ENCODE measurements around the gene HNRNPA3. TPM values are rescaled to one million over a fixed set of nuclear protein-coding genes. Genes with fewer than 3 reads are reported as not detected.
"Not testable (repeated sequence)": the region's sequence is repeated elsewhere in the genome, so short reads cannot be mapped to it uniquely, and the experiment has no call there.

Gene HNRNPA3
- total RNA-seq, 4 donors from 2014 or later = 37.8 to 99.9 (median 43.8) TPM

- Histone ChIP-seq H3K27me3 (no peaks in the 10 kb centered on the region), H3K27ac (peak overlapping the region; percentile 92), H3K36me3 (no peaks in the 10 kb centered on the region), H3K9me3 (no peaks in the 10 kb centered on the region), H3K4me1 (peaks cover 96% of the 10 kb centered on the region), H3K4me3 (peak overlapping the region; percentile 24)
- 75% methylated on average over 3 of the region's 3 CpGs for WGBS
- TF ChIP-seq EP300 (IDR thresholded peaks at IDR 0.05) = no peak
- TF ChIP-seq CTCF (IDR thresholded peaks at IDR 0.05) = no peak
- TF ChIP-seq POLR2AphosphoS5 (IDR thresholded peaks at IDR 0.05) = no peak
- no peak for TF ChIP-seq POLR2A (IDR thresholded peaks at IDR 0.05)
- DNase-seq (ENCODE audit: low spot score in 2 of 2) = no peak
Observed at GRCh38 chr2:177243073-177243472, 30.5 kb downstream of the HNRNPA3 start.

- Histone ChIP-seq H3K9me3 (no peaks in the 10 kb centered on the region), H3K27me3 (no peaks in the 10 kb centered on the region), H3K27ac (peak overlapping the region; percentile 92), H3K4me3 (no peak overlapping the region), H3K36me3 (peaks cover 1% of the 10 kb centered on the region), H3K4me1 (peaks cover 95% of the 10 kb centered on the region)
- no peak for DNase-seq (ENCODE audit: low spot score in 2 of 2)
- TF ChIP-seq CTCF (IDR thresholded peaks at IDR 0.05) (no peak), EP300 (IDR thresholded peaks at IDR 0.05) (no peak), POLR2AphosphoS5 (IDR thresholded peaks at IDR 0.05) (no peak), POLR2A (IDR thresholded peaks at IDR 0.05) (no peak)
Observed at GRCh38 chr2:177243476-177243875, 30.9 kb downstream of the HNRNPA3 start.

- H3K4me3 ChIP-seq = no peak overlapping the region
- H3K4me1 ChIP-seq = peaks cover 89% of the 10 kb centered on the region
- peaks cover 6% of the 10 kb centered on the region for H3K36me3 ChIP-seq
- no peaks in the 10 kb centered on the region for H3K9me3 ChIP-seq
- H3K27me3 ChIP-seq = no peaks in the 10 kb centered on the region
- 94% methylated on average over 6 of the region's 6 CpGs for WGBS
- DNase-seq (ENCODE audit: low spot score in 2 of 2) = no peak
- TF ChIP-seq POLR2AphosphoS5 (IDR thresholded peaks at IDR 0.05) (no peak), POLR2A (IDR thresholded peaks at IDR 0.05) (no peak), CTCF (IDR thresholded peaks at IDR 0.05) (no peak)
- peak overlapping the region; percentile 54 for H3K27ac ChIP-seq
Observed at GRCh38 chr2:177244244-177244771, 31.7 kb downstream of the HNRNPA3 start.

GRCh38 chr2:177245010-177245422 lies 32.4 kb downstream of the HNRNPA3 start:
- no peak overlapping the region for H3K27ac ChIP-seq
- peaks cover 86% of the 10 kb centered on the region for H3K4me1 ChIP-seq
- DNase-seq (ENCODE audit: low spot score in 2 of 2) = no peak
- no peaks in the 10 kb centered on the region for H3K9me3 ChIP-seq
- WGBS = 25% methylated on average over 4 of the region's 4 CpGs
- TF ChIP-seq CTCF (IDR thresholded peaks at IDR 0.05) (no peak), POLR2AphosphoS5 (IDR thresholded peaks at IDR 0.05) (no peak), POLR2A (IDR thresholded peaks at IDR 0.05) (no peak), EP300 (IDR thresholded peaks at IDR 0.05) (no peak)
- H3K36me3 ChIP-seq = peaks cover 6% of the 10 kb centered on the region
- no peak overlapping the region for H3K4me3 ChIP-seq
- H3K27me3 ChIP-seq = no peaks in the 10 kb centered on the region

- H3K4me3 ChIP-seq = no peak overlapping the region
- H3K9me3 ChIP-seq = no peaks in the 10 kb centered on the region
- H3K36me3 ChIP-seq = peaks cover 6% of the 10 kb centered on the region
- DNase-seq (ENCODE audit: low spot score in 2 of 2) = no peak
- no peak for TF ChIP-seq POLR2AphosphoS5 (IDR thresholded peaks at IDR 0.05)
- peak overlapping the region; percentile 4 for H3K27ac ChIP-seq
- no peaks in the 10 kb centered on the region for H3K27me3 ChIP-seq
- 18% methylated on average over 3 of the region's 3 CpGs for WGBS
- H3K4me1 ChIP-seq = peaks cover 85% of the 10 kb centered on the region
Observed at GRCh38 chr2:177246000-177246399, 33.4 kb downstream of the HNRNPA3 start.

- H3K27me3 ChIP-seq; H3K27ac ChIP-seq; H3K9me3 ChIP-seq; H3K4me3 ChIP-seq; H3K36me3 ChIP-seq; DNase-seq (ENCODE audit: low spot score in 2 of 2): not testable (repeated sequence)
- WGBS = 78% methylated on average over 2 of the region's 2 CpGs
- peaks cover 85% of the 10 kb centered on the region for H3K4me1 ChIP-seq
Observed at GRCh38 chr2:177246523-177247030, 34.0 kb downstream of the HNRNPA3 start.

Data from suprapubic skin (tissue), 4 donors.